Coronary artery (tissue), 2 donors: ENCODE results near the gene BLOC1S1.
A peak's percentile ranks its signal among the peaks of the same experiment; 100 is the strongest.

Experiments used
- DNase-seq: peaks from one replicate; pipeline ENCODE4 v3.0.0-alpha.2; 2017; ENCODE audit warnings: low spot score
- H3K27ac ChIP-seq, 2 donors: fragments of 200-600 bp; sonication (generic); one replicate each; pipeline ENCODE4 v1.5.1; 2016 to 2019
- H3K4me3 ChIP-seq: fragments of 200-600 bp; sonication (generic); 2 replicates; pipeline ENCODE4 v1.5.1; 2016; ENCODE audit warnings: mild to moderate bottlenecking, moderate library complexity
- TF ChIP-seq, protein P1 (sequence below): fragments of 200-600 bp; sonication (generic); IDR thresholded peaks from one replicate; pipeline ENCODE4 v1.5.1; 2019; ENCODE audit warnings: antibody characterized with exemption

Gene BLOC1S1

GRCh38 chr12:55694651-55695050, 21.2 kb upstream of the BLOC1S1 start:
- TF ChIP-seq, protein P1, sequence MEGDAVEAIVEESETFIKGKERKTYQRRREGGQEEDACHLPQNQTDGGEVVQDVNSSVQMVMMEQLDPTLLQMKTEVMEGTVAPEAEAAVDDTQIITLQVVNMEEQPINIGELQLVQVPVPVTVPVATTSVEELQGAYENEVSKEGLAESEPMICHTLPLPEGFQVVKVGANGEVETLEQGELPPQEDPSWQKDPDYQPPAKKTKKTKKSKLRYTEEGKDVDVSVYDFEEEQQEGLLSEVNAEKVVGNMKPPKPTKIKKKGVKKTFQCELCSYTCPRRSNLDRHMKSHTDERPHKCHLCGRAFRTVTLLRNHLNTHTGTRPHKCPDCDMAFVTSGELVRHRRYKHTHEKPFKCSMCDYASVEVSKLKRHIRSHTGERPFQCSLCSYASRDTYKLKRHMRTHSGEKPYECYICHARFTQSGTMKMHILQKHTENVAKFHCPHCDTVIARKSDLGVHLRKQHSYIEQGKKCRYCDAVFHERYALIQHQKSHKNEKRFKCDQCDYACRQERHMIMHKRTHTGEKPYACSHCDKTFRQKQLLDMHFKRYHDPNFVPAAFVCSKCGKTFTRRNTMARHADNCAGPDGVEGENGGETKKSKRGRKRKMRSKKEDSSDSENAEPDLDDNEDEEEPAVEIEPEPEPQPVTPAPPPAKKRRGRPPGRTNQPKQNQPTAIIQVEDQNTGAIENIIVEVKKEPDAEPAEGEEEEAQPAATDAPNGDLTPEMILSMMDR: no peak
- Histone ChIP-seq H3K4me3 (no peak overlapping the region), H3K27ac (peak overlapping the region in 1 of 2 donors; percentile 7)
- DNase-seq: no peak

- TF ChIP-seq, protein P1: no peak
- H3K27ac ChIP-seq: no peak overlapping the region
These were observed 20.5 kb upstream of the BLOC1S1 start for GRCh38 chr12:55695349-55695748.

GRCh38 chr12:55696141-55696540, 19.7 kb upstream of the BLOC1S1 start:
- Histone ChIP-seq H3K4me3 (no peak overlapping the region), H3K27ac (no peak overlapping the region)
- TF ChIP-seq, protein P1: no peak
- DNase-seq: no peak

More at GRCh38 chr12:55695349-55695748, 20.5 kb upstream of the BLOC1S1 start:
- no peak overlapping the region for H3K4me3 ChIP-seq
- DNase-seq: no peak

- TF ChIP-seq, protein P1: no peak
- H3K4me3 ChIP-seq: no peak overlapping the region
- DNase-seq: no peak
- H3K27ac ChIP-seq: no peak overlapping the region
These were observed 18.9 kb upstream of the BLOC1S1 start for GRCh38 chr12:55696796-55697462.

- TF ChIP-seq, protein P1: no peak
- Histone ChIP-seq H3K27ac (no peak overlapping the region), H3K4me3 (no peak overlapping the region)
- no peak for DNase-seq
These were observed 18.2 kb upstream of the BLOC1S1 start for GRCh38 chr12:55697686-55698085.

DNA sequence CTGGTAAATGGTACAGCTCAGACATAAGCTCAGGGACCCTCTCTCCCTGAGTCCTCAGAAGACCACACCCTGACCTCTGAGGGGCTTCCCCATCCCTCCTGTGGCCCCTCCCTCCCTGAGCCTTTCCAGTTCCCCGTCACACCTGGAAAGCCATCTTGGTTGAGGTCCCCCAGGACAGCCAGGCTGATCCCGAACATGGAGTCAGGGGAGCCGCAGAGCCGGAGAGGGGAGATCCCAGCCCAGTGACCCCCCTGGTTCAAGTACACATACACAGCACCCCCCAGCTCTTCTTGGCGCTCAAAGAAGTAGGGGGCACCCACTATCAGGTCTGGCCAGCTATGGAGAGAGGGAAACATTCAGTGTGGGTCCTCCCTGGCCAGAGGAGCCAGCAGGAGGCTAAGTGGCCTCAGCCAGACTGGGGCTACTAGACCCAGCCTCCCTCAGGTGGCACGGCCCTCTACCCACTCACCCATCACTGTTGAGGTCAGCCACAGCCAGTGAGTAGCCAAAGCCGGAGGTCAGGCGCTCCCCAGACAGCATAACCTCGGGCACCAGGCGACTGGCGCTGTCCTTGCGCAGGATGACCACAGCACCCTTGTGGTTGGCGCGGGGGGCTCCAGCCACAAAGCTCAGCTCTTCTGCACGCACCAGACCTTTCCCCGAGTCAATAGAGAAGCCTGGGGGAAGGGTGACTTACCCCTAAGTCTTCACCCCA, 17.4 kb upstream of the BLOC1S1 start:
- TF ChIP-seq, protein P1: no peak
- Histone ChIP-seq H3K27ac (peak overlapping the region in 1 of 2 donors; percentile 11), H3K4me3 (no peak overlapping the region)
- no peak for DNase-seq

DNA sequence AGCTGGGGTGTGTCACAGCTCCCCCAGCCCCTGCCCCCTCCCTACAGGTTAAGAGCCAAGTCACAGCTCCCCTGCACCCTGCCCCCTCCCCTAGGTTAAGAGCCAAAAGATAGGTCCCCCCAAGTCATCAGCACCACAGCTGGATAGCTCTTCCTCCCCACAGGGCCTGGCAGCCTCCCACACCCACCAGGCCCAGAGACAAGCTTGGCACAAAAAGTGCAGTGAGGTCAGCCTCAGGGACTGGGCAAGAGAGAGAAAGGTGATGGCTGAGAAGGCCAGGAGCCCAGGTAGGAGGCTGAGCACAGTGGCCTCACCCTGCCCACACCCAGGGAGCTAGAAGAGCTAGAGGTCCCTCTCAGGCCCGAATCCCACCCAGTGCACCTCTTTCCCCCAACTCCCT, 16.9 kb upstream of the BLOC1S1 start:
- H3K4me3 ChIP-seq: no peak overlapping the region
- TF ChIP-seq, protein P1: no peak
- no peak for DNase-seq
- H3K27ac ChIP-seq: peak overlapping the region in 1 of 2 donors; percentile 37
